Measurements from ENCODE around the gene SPIRE2.

SPIRE2 gene

GRCh38 chr16:89867918-89868317 lies 39.6 kb downstream of the SPIRE2 start:
- Histone ChIP-seq H3K27me3 (ENCODE audit: low read depth, low read length) (peaks cover 3% of the 10 kb centered on the region), H3K36me3 (replicated peaks; ENCODE audit: low read depth, low read length) (peaks cover 7% of the 10 kb centered on the region), H3K4me1 (ENCODE audit: low read length) (peaks cover 24% of the 10 kb centered on the region), H3K4me3 (ENCODE audit: low read length) (no peak overlapping the region), H4K20me1 (ENCODE audit: insufficient read depth, low read length) (no peaks in the 10 kb centered on the region), H2AFZ (ENCODE audit: low read depth, low read length) (no peak overlapping the region), H3K79me2 (ENCODE audit: low read length) (no peaks in the 10 kb centered on the region), H3K9ac (ENCODE audit: low read length) (no peak overlapping the region), H3K27ac (ENCODE audit: low read length) (no peak overlapping the region), H3K9me3 (ENCODE audit: insufficient read depth, low read length) (peaks cover 7% of the 10 kb centered on the region; the same call in 1 of the 2 replicates), H3K4me2 (ENCODE audit: low read length) (no peak overlapping the region)
- no peak for TF ChIP-seq CTCF (IDR thresholded peaks at IDR 0.05; ENCODE audit: low read depth, low read length)
- no peak for TF ChIP-seq EZH2phosphoT487 (IDR thresholded peaks at IDR 0.05; ENCODE audit: low read depth)

GRCh38 chr16:89869911-89870310 lies 41.6 kb downstream of the SPIRE2 start:
- Histone ChIP-seq H3K27me3 (ENCODE audit: low read depth, low read length) (no peaks in the 10 kb centered on the region), H3K4me2 (ENCODE audit: low read length) (no peak overlapping the region), H3K9me3 (ENCODE audit: insufficient read depth, low read length) (peaks cover 7% of the 10 kb centered on the region; the same call in 1 of the 2 replicates), H2AFZ (ENCODE audit: low read depth, low read length) (no peak overlapping the region), H3K79me2 (ENCODE audit: low read length) (peaks cover 9% of the 10 kb centered on the region), H3K9ac (ENCODE audit: low read length) (no peak overlapping the region), H3K4me3 (ENCODE audit: low read length) (no peak overlapping the region), H4K20me1 (ENCODE audit: insufficient read depth, low read length) (peaks cover 6% of the 10 kb centered on the region), H3K4me1 (ENCODE audit: low read length) (peaks cover 13% of the 10 kb centered on the region; the same call in 1 of the 2 replicates), H3K27ac (ENCODE audit: low read length) (no peak overlapping the region), H3K36me3 (replicated peaks; ENCODE audit: low read depth, low read length) (peaks cover 12% of the 10 kb centered on the region)
- TF ChIP-seq CTCF (IDR thresholded peaks at IDR 0.05; ENCODE audit: low read depth, low read length) (no peak), EZH2phosphoT487 (IDR thresholded peaks at IDR 0.05; ENCODE audit: low read depth) (no peak)

- Histone ChIP-seq H2AFZ (ENCODE audit: low read depth, low read length) (no peak overlapping the region), H3K27ac (ENCODE audit: low read length) (no peak overlapping the region), H4K20me1 (ENCODE audit: insufficient read depth, low read length) (peaks cover 10% of the 10 kb centered on the region), H3K9me3 (ENCODE audit: insufficient read depth, low read length) (peaks cover 7% of the 10 kb centered on the region; the same call in 1 of the 2 replicates), H3K36me3 (replicated peaks; ENCODE audit: low read depth, low read length) (peaks cover 17% of the 10 kb centered on the region), H3K79me2 (ENCODE audit: low read length) (peaks cover 14% of the 10 kb centered on the region), H3K27me3 (ENCODE audit: low read depth, low read length) (no peaks in the 10 kb centered on the region), H3K4me3 (ENCODE audit: low read length) (no peak overlapping the region), H3K4me1 (ENCODE audit: low read length) (peaks cover 14% of the 10 kb centered on the region; the same call in 1 of the 2 replicates), H3K9ac (ENCODE audit: low read length) (no peak overlapping the region), H3K4me2 (ENCODE audit: low read length) (no peak overlapping the region)
- no peak for TF ChIP-seq CTCF (IDR thresholded peaks at IDR 0.05; ENCODE audit: low read depth, low read length)
These were observed 42.2 kb downstream of the SPIRE2 start for GRCh38 chr16:89870440-89870839.

- Histone ChIP-seq H3K4me2 (ENCODE audit: low read length) (no peak overlapping the region), H2AFZ (ENCODE audit: low read depth, low read length) (no peak overlapping the region), H3K9ac (ENCODE audit: low read length) (no peak overlapping the region), H3K36me3 (replicated peaks; ENCODE audit: low read depth, low read length) (peaks cover 25% of the 10 kb centered on the region), H3K27ac (ENCODE audit: low read length) (no peak overlapping the region), H3K9me3 (ENCODE audit: insufficient read depth, low read length) (peaks cover 7% of the 10 kb centered on the region; the same call in 1 of the 2 replicates), H3K27me3 (ENCODE audit: low read depth, low read length) (no peaks in the 10 kb centered on the region), H4K20me1 (ENCODE audit: insufficient read depth, low read length) (peaks cover 10% of the 10 kb centered on the region), H3K4me3 (ENCODE audit: low read length) (no peak overlapping the region), H3K79me2 (ENCODE audit: low read length) (peaks cover 24% of the 10 kb centered on the region), H3K4me1 (ENCODE audit: low read length) (peaks cover 14% of the 10 kb centered on the region; the same call in 1 of the 2 replicates)
- TF ChIP-seq EZH2phosphoT487 (IDR thresholded peaks at IDR 0.05; ENCODE audit: low read depth) (no peak), CTCF (IDR thresholded peaks at IDR 0.05; ENCODE audit: low read depth, low read length) (no peak)
These were observed 43.6 kb downstream of the SPIRE2 start for GRCh38 chr16:89871895-89872294.

Data from OCI-LY3 (cell line).